Muscle of arm (tissue), 12 donors: ENCODE data around the gene BTF3. TPM values are rescaled to one million over a fixed set of nuclear protein-coding genes. Genes with fewer than 3 reads are reported as not detected.

Experiments
- DNase-seq: peaks from one replicate; pipeline ENCODE4 v3.0.0-alpha.2; 2013
- polyA plus RNA-seq, 12 donors: library from polyadenylated mRNA; unstranded; fragments of 120-200 nt; gene quantifications; one replicate each; pipeline ENCODE4 v1.2.1, GENCODE V29; 2013; ENCODE audit not compliant: insufficient read length in 12 of 12

The BTF3 gene
- polyA plus RNA-seq, 12 donors = 1,046 to 1,477 (median 1,324) TPM; not detected in 1

GRCh38 chr5:73514418-73514817 lies 16.2 kb downstream of the BTF3 start:
- DNase-seq = no peak

- no peak for DNase-seq
Observed at GRCh38 chr5:73515232-73515631, 17.0 kb downstream of the BTF3 start.

- DNase-seq = peak; percentile 72
Observed at GRCh38 chr5:73519531-73520283, 21.5 kb downstream of the BTF3 start.

GRCh38 chr5:73522989-73523388 lies 24.7 kb downstream of the BTF3 start:
- DNase-seq = no peak

GRCh38 chr5:73523861-73524260 lies 25.6 kb downstream of the BTF3 start:
- no peak for DNase-seq

GRCh38 chr5:73525606-73526203 lies 27.5 kb downstream of the BTF3 start:
- no peak for DNase-seq

- no peak for DNase-seq
Observed at GRCh38 chr5:73528248-73528647, 30.0 kb downstream of the BTF3 start.

GRCh38 chr5:73529081-73529480 lies 30.8 kb downstream of the BTF3 start:
- DNase-seq = no peak

- DNase-seq = no peak
Observed at GRCh38 chr5:73531356-73531755, 33.1 kb downstream of the BTF3 start.

- DNase-seq = no peak
Observed at GRCh38 chr5:73532195-73532594, 34.0 kb downstream of the BTF3 start.

GRCh38 chr5:73534011-73534644 lies 35.9 kb downstream of the BTF3 start:
- no peak for DNase-seq

- DNase-seq = no peak
Observed at GRCh38 chr5:73534971-73535370, 36.7 kb downstream of the BTF3 start.

GRCh38 chr5:73539730-73540129 lies 41.5 kb downstream of the BTF3 start:
- no peak for DNase-seq

GRCh38 chr5:73540192-73540591 lies 42.0 kb downstream of the BTF3 start:
- DNase-seq = no peak

GRCh38 chr5:73542020-73542419 lies 43.8 kb downstream of the BTF3 start:
- DNase-seq = no peak

- DNase-seq = no peak
Observed at GRCh38 chr5:73544429-73545402, 46.5 kb downstream of the BTF3 start.

GRCh38 chr5:73545403-73545779 lies 47.1 kb downstream of the BTF3 start:
- DNase-seq = no peak

GRCh38 chr5:73550016-73550415 lies 51.8 kb downstream of the BTF3 start:
- DNase-seq = no peak

GRCh38 chr5:73552642-73553041 lies 54.4 kb downstream of the BTF3 start:
- DNase-seq = no peak
